ENCODE data around the gene ZNF814.

DNA sequence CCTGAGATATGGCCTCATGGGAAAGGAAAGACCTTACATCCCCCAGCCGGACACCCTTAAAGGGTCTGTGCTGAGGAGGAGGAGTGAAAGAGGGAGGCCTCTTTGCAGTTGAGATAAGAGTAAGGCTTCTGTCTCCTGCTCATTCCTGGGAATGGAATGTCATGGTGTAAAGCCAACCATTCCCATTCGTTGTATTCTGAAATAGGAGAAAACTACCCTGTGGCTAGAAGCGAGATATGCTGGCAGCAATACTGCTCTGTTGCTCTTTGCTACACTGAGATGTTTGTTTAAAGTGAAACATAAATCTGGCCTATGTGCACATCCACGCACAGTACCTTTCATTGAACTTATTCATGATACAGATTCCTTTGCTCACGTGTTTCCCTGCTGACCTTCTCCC, 59.5 kb downstream of the ZNF814 start:
- TF ChIP-seq EZH2 (IDR thresholded peaks at IDR 0.05) (no peak), POLR2AphosphoS5 (IDR thresholded peaks at IDR 0.05; ENCODE audit: borderline replicate concordance, low read depth, low read length) (no peak)
